A549 treated with ZK216348 at 1 μM for 4 hours (cell line): Measurements from ENCODE around the gene PNRC1. TPM values are rescaled to one million over a fixed set of nuclear protein-coding genes. Genes with fewer than 3 reads are reported as not detected.

ENCODE experiments used
- total RNA-seq: library from RNA; stranded (reverse); fragments of 200-300 nt; extraction: Qiagen RNA extraction; gene quantifications from 5 replicates; pipeline ENCODE4 v1.2.3, GENCODE V29; 2022; ENCODE audit warnings: low read depth

Gene PNRC1
- total RNA-seq: 15.2 to 45.6 TPM (median 32.4 TPM) in 5 replicates

GRCh38 chr6:89080281-89081128, at the start of gene PNRC1:
TSS of gene PNRC1 (plus strand) at chr6:89080751. CDS start at chr6:89080895, 144 bp downstream.

DNA sequence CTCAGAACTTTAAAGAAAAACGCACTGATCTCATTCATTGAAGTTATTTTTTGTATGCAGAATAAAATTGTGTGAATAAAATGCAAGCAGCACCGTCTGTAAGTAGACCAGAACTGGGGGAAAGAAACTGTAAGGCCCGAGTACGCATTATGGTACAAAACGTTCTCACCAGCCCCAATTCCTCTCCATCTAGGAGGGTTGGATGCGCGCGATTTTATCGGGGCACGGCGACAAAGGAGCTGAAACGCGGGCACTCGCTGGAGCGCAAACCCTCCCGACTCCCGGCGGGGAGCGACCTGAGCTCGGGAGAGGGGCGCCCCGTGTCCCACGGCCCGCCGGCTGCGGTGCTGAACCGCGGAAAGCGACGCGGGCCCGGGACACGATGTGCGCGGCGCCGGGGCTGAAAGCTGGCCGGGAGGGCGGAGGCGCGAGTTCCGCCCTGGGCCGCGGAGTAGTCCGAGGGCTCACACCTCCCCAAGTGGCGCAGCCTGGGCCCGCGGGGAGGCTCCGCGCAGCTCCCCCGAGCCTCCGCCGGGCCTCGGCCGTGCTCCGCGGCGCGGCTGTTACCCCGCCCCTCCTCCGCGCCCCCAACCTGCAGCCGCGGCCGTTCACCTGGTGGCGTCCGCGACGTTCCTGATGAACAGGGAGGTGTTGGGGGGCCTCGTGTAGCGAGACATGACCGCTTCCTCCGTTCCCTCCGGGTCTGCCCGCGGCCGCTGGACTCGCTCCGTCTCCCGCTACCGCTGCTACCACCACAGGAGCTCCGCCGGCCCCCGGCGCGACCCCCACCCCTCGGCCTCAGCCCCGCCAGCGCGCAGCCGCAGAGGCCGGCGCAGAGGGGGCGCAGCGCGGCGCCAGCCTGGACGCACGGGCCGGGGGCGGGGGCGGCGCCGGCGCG, 36.9 kb downstream of the PNRC1 start, which contains the start of gene SRSF12:
TSS of gene SRSF12 (minus strand) at position 861 of the 898 bp plus-strand sequence. CDS start at position 677, 184 bp downstream.

Other genes starting within 250 kb of the PNRC1 start
- 5.6 to 9.7 TPM (median 8.1 TPM) in 5 replicates for gene RNGTT, start 117.1 kb upstream of the PNRC1 start, total RNA-seq
- 0.75 to 1.9 TPM (median 1.0 TPM) in 5 replicates for gene SRSF12, start 37.3 kb downstream of the PNRC1 start, total RNA-seq
- 7.4 to 15.8 TPM (median 13.9 TPM) in 5 replicates for gene PM20D2, start 65.3 kb downstream of the PNRC1 start, total RNA-seq
- not detected in 5 replicates for gene GABRR1, start 136.6 kb downstream of the PNRC1 start, total RNA-seq
- 0.09 to 0.21 TPM (median 0.13 TPM) in 4 of 5 replicates, not detected in the other for gene GABRR2, start 234.5 kb downstream of the PNRC1 start, total RNA-seq